ENCODE data around the gene PRKRA. TPM values are rescaled to one million over a fixed set of nuclear protein-coding genes. Genes with fewer than 3 reads are reported as not detected.

Gene PRKRA
- total and polyA plus RNA-seq, 2 of the 8 experiments (the other 6 are each of a cell fraction or from before 2014, with no cell fraction given) = 25.4 to 60.4 TPM

DNA sequence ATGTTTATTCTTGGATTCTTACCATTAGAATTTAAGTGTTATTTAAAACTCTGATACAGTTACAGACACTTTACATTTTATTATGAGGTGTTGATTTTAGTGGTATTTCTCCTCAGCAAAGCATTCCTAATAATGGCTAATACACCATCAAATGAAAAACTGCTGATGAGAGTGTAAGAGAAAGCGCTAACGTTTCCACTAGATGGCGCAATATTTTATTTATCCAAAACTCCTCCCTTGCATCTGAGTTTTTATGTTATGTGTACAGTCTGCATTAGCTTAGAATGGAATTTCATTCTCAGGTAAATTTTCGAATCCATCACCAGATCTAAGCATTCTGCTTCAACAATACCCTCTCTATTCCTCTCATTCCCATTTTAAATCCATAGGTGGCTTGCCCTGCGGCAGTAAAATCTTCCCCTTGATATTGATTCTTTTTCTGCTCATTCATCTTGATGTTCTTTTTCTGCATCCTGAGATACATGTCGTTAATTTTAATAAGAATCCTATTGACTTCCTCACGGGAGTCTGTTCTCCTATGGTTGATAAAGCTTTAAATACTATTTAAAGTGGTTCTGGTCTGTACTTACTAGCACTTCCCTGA lies 53.9 kb downstream of the PRKRA start (continued):
- no peak for TF ChIP-seq TAF7 (optimal IDR thresholded peaks at IDR 0.05; ENCODE audit: borderline replicate concordance, low read depth, low read length)
- TF ChIP-seq TEAD4 (IDR thresholded peaks at IDR 0.05; ENCODE audit: low read depth, low read length) = no peak
- TF ChIP-seq JUND (IDR thresholded peaks at IDR 0.05; ENCODE audit: low read length) = no peak

Data from H1 (cell line).